PC-3 (cell line): ENCODE measurements around the gene NKAP.
"Not testable (repeated sequence)": the region's sequence is repeated elsewhere in the genome, so short reads cannot be mapped to it uniquely, and the experiment has no call there.

Experiments used
- CTCF ChIP-seq: fragments of 300-600 bp; sonication (generic); conservative IDR thresholded peaks from 2 replicates; pipeline ENCODE4 v1.5.1; 2017; ENCODE audit warnings: antibody characterized with exemption, low read depth, mild to moderate bottlenecking, low read length
- EZH2 ChIP-seq: fragments of 300-600 bp; sonication (generic); IDR thresholded peaks from one replicate; pipeline ENCODE4 v1.6.1; 2017; ENCODE audit warnings: antibody characterized with exemption, mild to moderate bottlenecking, low read length; ENCODE audit not compliant: unreplicated experiment

DNA sequence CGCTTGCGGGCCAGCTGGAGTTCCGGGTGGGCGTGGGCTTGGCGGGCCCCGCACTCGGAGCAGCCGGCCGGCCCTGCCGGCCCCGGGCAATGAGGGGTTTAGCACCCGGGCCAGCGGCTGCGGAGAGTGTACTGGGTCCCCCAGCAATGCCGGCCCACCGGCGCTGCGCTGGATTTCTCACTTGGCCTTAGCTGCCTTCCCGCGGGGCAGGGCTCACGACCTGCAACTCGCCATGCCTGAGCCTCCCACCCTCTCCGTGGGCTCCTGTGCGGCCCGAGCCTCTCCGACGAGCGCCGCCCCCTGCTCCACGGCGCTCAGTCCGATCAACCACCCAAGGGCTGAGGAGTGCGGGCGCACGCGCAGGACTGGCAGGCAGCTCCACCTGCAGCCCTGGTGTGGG is 52.9 kb downstream of the NKAP start:
- TF ChIP-seq CTCF, EZH2: not testable (repeated sequence)
